Measurements from ENCODE around the gene KCNJ14.
A peak's percentile ranks its signal among the peaks of the same experiment; 100 is the strongest.

Gene KCNJ14

GRCh38 chr19:48509467-48510194, 54.3 kb downstream of the KCNJ14 start:
- DNase-seq, result no peak

DNA sequence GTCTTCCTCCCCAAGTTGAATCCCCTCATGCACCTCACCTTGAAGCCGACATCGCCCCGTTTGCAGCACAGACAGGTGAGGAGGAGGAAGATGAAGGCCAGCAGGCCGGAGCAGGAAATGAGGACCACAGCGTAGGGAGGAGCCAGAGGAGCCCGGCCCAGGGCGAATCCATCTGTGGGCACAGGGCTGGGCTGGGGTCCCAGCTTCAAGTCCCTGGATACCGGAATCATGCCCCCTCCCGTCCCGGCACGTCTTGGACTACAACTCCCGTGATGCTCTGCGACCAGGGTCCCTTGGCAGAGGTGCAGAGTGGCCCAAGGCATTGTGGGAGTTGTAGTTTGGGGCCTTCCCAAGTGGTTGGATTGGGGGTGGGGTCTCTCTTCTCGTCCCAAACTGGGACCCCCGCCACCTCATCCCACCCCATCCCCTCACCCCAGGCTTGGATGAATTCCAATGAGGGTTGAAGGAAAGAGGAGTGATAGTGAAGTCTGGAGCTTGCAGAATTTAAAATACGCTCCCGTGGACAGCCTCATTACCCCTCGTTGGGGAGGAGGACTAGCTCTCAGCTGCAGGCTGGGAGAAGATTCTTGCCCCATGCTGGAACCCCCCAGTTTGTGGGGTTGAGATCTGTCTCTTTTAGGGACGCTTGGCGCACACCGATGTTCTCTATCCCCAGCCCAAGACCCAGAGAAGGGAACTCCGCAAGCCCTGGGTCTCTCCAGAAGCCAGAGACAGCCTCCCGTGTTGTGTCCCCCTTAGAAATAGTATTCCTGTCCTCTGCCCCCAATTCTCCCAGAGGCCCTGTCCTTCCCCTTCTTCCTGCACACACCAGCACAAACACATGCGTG, 55.3 kb downstream of the KCNJ14 start:
- peak; percentile 46 to 75 (median 65) for DNase-seq

- no peak for DNase-seq
Measured at GRCh38 chr19:48511321-48511731, 56.0 kb downstream of the KCNJ14 start.

- peak; percentile 49 to 95 (median 78) for DNase-seq
Measured at GRCh38 chr19:48511800-48512503, 56.6 kb downstream of the KCNJ14 start, which contains the start of gene LMTK3. Gene LMTK3, minus strand, starts transcription at chr19:48511835. Its CDS starts 259 bp downstream, at chr19:48511576.

- DNase-seq, result peak in 1 of 5 experiments; percentile 51
Measured at GRCh38 chr19:48512504-48513288, 57.3 kb downstream of the KCNJ14 start.

DNA sequence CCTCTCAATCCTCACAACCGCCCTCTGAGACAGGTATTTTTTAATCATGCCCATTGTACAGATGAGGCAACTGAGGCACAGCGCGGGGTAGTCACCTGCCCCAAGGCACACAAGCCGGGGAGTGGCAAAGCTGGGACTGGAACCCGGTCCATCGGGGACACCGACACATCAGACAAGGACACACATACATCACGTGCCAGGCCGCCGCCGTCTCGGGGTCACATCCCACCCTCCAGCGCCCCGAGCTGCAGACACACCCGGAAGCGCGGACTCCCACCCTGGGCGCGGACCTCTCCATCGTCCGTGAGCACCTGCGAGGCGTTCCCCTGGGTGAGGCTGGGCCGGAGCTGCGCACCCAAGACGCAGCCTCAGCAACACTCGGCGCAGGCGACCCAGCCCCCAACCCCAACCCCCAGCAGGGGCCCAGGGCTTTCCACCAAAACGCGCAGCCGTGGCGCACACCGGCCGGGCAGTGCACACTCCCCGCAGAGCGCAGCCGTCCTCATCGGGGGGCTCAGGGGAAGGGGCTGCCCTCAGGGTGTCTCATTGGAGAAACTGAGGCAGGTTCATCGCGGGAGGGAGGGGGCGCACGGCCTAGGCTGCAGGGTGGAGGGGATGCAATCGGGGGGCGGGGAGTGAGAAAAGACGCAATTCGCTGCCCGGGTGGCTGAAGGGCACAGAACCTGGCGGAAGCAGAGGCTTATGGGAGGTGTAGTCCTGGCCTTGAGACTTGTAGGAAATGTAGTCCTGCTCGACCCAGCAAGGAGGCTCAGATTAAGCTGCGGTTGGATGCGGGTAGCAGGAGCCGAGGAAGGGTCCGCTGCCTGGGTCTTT, 58.1 kb downstream of the KCNJ14 start:
- DNase-seq, result peak in 4 of 5 experiments; percentile 52 to 86 (median 62)

DNA sequence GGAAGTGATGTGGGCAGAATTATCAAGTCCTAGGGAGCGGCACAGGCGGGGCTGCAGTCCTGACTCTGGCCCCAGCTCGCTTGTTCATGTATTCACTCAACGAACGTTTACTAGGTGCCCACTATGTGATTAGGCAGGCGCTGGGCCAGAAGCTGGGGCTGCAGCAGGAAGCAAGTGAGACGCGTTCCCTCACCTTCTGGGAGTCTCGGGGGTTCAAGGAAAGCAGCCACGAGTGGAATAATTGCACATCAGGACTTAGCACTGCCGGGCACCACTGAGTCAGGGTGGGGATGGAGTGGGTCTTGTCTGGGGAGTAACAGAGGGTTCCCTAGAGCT, 58.7 kb downstream of the KCNJ14 start:
- DNase-seq, result no peak

- no peak for DNase-seq
Measured at GRCh38 chr19:48516536-48516935, 61.2 kb downstream of the KCNJ14 start.
